Nephron (organoid): ENCODE results near the gene PKP2.

ENCODE experiments used
- H3K27ac Mint-ChIP-seq, 3 experiments: 2 replicates each; pipeline ENCODE4 v1.8.0; 2020; ENCODE audit warnings: mixed read lengths in 3 of 3, mild to moderate bottlenecking in 2 of 3, moderate library complexity in 1 of 3
- H3K27me3 Mint-ChIP-seq: 2 replicates; pipeline ENCODE4 v1.8.0; 2021; ENCODE audit warnings: low read depth, mild to moderate bottlenecking, moderate library complexity, mixed read lengths
- H3K36me3 Mint-ChIP-seq: 2 replicates; pipeline ENCODE4 v1.8.0; 2020; ENCODE audit warnings: low read depth, mixed read lengths
- H3K4me1 Mint-ChIP-seq: 2 replicates; pipeline ENCODE4 v1.8.0; 2020; ENCODE audit warnings: mixed read lengths
- H3K4me3 Mint-ChIP-seq, 3 experiments: 2 replicates each; pipeline ENCODE4 v1.8.0; 2020; ENCODE audit warnings: mild to moderate bottlenecking in 3 of 3, mixed read lengths in 3 of 3, moderate library complexity in 2 of 3
- H3K9me3 Mint-ChIP-seq: 2 replicates; pipeline ENCODE4 v1.8.0; 2020; ENCODE audit warnings: mixed read lengths
- CTCF ChIP-seq, 3 experiments: fragments of 200-600 bp; sonication (generic); IDR thresholded peaks; one replicate each; pipeline ENCODE4 v1.5.0; 2021; ENCODE audit warnings: antibody characterized with exemption in 3 of 3; ENCODE audit not compliant: unreplicated experiment in 3 of 3

Gene PKP2

DNA sequence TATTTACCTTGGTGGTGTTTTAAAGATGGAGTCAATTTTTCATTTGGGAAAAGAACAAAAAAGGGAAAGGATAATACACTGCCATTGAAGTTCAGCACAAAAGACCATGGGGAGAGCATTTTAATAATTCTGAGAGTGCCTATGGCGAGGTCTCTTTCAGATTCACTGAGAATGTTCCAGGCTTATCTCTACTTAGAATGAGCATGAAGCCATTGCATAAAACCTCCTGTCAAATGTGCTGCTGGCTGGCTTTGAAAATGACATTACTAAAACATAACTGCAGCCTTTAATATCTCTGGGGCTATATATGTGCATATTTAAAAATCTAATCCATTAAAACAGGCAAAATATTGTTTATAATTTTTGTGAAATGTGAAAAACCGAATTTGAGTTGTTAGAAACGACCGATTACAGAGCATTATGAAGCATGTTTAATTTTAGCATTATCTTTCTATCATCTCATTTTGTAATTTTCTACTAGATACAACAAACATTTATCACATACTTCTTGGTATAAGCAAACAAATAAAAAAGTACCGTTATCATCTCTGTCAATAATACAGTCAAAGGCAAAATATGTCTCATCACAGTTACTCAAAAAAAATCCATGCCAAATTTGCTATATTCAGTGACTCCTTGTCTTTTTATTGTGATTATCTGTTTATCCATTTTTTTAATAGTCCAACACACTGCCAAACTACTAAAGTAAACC is 95.2 kb downstream of the PKP2 start:
- peaks cover 19% of the 10 kb centered on the region for H3K36me3 Mint-ChIP-seq
- TF ChIP-seq CTCF (IDR thresholded peaks at IDR 0.05; ENCODE audit: unreplicated experiment in 3 of 3), result no peak
- H3K4me3 Mint-ChIP-seq, result no peak overlapping the region
- H3K27ac Mint-ChIP-seq, result no peak overlapping the region
- H3K27me3 Mint-ChIP-seq, result peaks cover 2% of the 10 kb centered on the region
- H3K4me1 Mint-ChIP-seq, result no peaks in the 10 kb centered on the region
- peaks cover 15% of the 10 kb centered on the region for H3K9me3 Mint-ChIP-seq

GRCh38 chr12:32794281-32794680 is 102.3 kb downstream of the PKP2 start:
- no peak for TF ChIP-seq CTCF (IDR thresholded peaks at IDR 0.05; ENCODE audit: unreplicated experiment in 3 of 3)
- no peaks in the 10 kb centered on the region for H3K27me3 Mint-ChIP-seq
- no peaks in the 10 kb centered on the region for H3K9me3 Mint-ChIP-seq

GRCh38 chr12:32789916-32790315 is 106.7 kb downstream of the PKP2 start:
- TF ChIP-seq CTCF (IDR thresholded peaks at IDR 0.05; ENCODE audit: unreplicated experiment in 3 of 3), result no peak
- no peaks in the 10 kb centered on the region for H3K9me3 Mint-ChIP-seq
- H3K4me3 Mint-ChIP-seq, result no peak overlapping the region
- H3K27ac Mint-ChIP-seq, result no peak overlapping the region
- H3K4me1 Mint-ChIP-seq, result no peaks in the 10 kb centered on the region
- peaks cover 17% of the 10 kb centered on the region for H3K36me3 Mint-ChIP-seq
- peaks cover 5% of the 10 kb centered on the region for H3K27me3 Mint-ChIP-seq

More at GRCh38 chr12:32794281-32794680, 102.3 kb downstream of the PKP2 start:
- H3K4me3 Mint-ChIP-seq, result no peak overlapping the region
- H3K36me3 Mint-ChIP-seq, result peaks cover 27% of the 10 kb centered on the region
- H3K4me1 Mint-ChIP-seq, result no peaks in the 10 kb centered on the region
- no peak overlapping the region for H3K27ac Mint-ChIP-seq

- Mint-ChIP-seq H3K27me3 (peaks cover 5% of the 10 kb centered on the region), H3K4me3 (no peak overlapping the region), H3K4me1 (no peaks in the 10 kb centered on the region), H3K36me3 (peaks cover 17% of the 10 kb centered on the region), H3K27ac (no peak overlapping the region), H3K9me3 (no peaks in the 10 kb centered on the region)
- no peak for TF ChIP-seq CTCF (IDR thresholded peaks at IDR 0.05; ENCODE audit: unreplicated experiment in 3 of 3)
Measured at GRCh38 chr12:32789446-32789845, 107.1 kb downstream of the PKP2 start.

- Mint-ChIP-seq H3K36me3 (peaks cover 14% of the 10 kb centered on the region), H3K9me3 (no peaks in the 10 kb centered on the region), H3K4me3 (no peak overlapping the region), H3K27ac (no peak overlapping the region), H3K4me1 (no peaks in the 10 kb centered on the region), H3K27me3 (peaks cover 5% of the 10 kb centered on the region)
- TF ChIP-seq CTCF (IDR thresholded peaks at IDR 0.05; ENCODE audit: unreplicated experiment in 3 of 3), result no peak
Measured at GRCh38 chr12:32788405-32788804, 108.2 kb downstream of the PKP2 start.

- no peak overlapping the region for H3K4me3 Mint-ChIP-seq
- no peak overlapping the region for H3K27ac Mint-ChIP-seq
- H3K36me3 Mint-ChIP-seq, result peaks cover 4% of the 10 kb centered on the region
- peaks cover 8% of the 10 kb centered on the region for H3K27me3 Mint-ChIP-seq
- no peaks in the 10 kb centered on the region for H3K9me3 Mint-ChIP-seq
- TF ChIP-seq CTCF (IDR thresholded peaks at IDR 0.05; ENCODE audit: unreplicated experiment in 3 of 3), result no peak
- H3K4me1 Mint-ChIP-seq, result peaks cover 3% of the 10 kb centered on the region
Measured at GRCh38 chr12:32785557-32785956, 111.0 kb downstream of the PKP2 start.
